Neuronal stem cell (in vitro differentiated cells): ENCODE measurements around the gene ZNF287.
"Not testable (repeated sequence)": the region's sequence is repeated elsewhere in the genome, so short reads cannot be mapped to it uniquely, and the experiment has no call there.

Source experiments
- DNase-seq: peaks from one replicate; pipeline ENCODE4 v3.0.0-alpha.2; 2013; ENCODE audit warnings: low spot score
- H2AFZ ChIP-seq: one replicate; pipeline ENCODE4 v1.6.1; 2013; ENCODE audit warnings: mild to moderate bottlenecking, low read length, inconsistent platforms
- H2AK5ac ChIP-seq: 2 replicates; pipeline ENCODE4 v1.6.1; 2013; ENCODE audit warnings: low read depth, mild to moderate bottlenecking, inconsistent platforms, low read length, moderate library complexity, mixed read lengths
- H2BK120ac ChIP-seq: 2 replicates; pipeline ENCODE4 v1.6.1; 2013; ENCODE audit warnings: low read depth, mild to moderate bottlenecking, inconsistent platforms, low read length, moderate library complexity, mixed read lengths
- H2BK12ac ChIP-seq: one replicate; pipeline ENCODE4 v1.6.1; 2013; ENCODE audit warnings: low read length, inconsistent platforms
- H2BK15ac ChIP-seq: 2 replicates; pipeline ENCODE4 v1.6.1; 2013; ENCODE audit warnings: mild to moderate bottlenecking, low read length, inconsistent platforms, mixed read lengths
- H2BK5ac ChIP-seq: one replicate; pipeline ENCODE4 v1.6.1; 2013; ENCODE audit warnings: inconsistent platforms, mild to moderate bottlenecking, low read length, moderate library complexity
- H3K14ac ChIP-seq: one replicate; pipeline ENCODE4 v1.6.1; 2013; ENCODE audit warnings: low read length, inconsistent platforms
- H3K18ac ChIP-seq: 2 replicates; pipeline ENCODE4 v1.6.1; 2013; ENCODE audit warnings: low read length, inconsistent platforms
- H3K23ac ChIP-seq: 2 replicates; pipeline ENCODE4 v1.6.1; 2013; ENCODE audit warnings: low read depth, mild to moderate bottlenecking, mixed read lengths, low read length, inconsistent platforms; ENCODE audit not compliant: poor library complexity
- H3K27ac ChIP-seq: replicated peaks from 3 replicates; pipeline ENCODE4 v1.5.1; 2013; ENCODE audit warnings: low read length, inconsistent platforms
- H3K27me3 ChIP-seq, 3 experiments: 2 replicates each; pipeline ENCODE4 v1.6.1; 2013; ENCODE audit warnings: low read length in 3 of 3, mild to moderate bottlenecking in 2 of 3, inconsistent platforms in 1 of 3, low read depth in 1 of 3, mixed read lengths in 1 of 3, moderate library complexity in 1 of 3; ENCODE audit not compliant: control insufficient read depth in 3 of 3, insufficient read depth in 3 of 3
- H3K36me3 ChIP-seq, 2 donors: replicated peaks in 1 of 2; 2 replicates each; pipeline ENCODE4 v1.6.1; 2013; ENCODE audit warnings: low read length in 2 of 2; ENCODE audit not compliant: control insufficient read depth in 2 of 2, insufficient read depth in 2 of 2
- H3K4ac ChIP-seq: 2 replicates; pipeline ENCODE4 v1.6.1; 2013; ENCODE audit warnings: inconsistent platforms, mild to moderate bottlenecking, low read length, moderate library complexity
- H3K4me1 ChIP-seq, 2 donors: 1 replicate in 1 of 2; 2 replicates in 1 of 2; pipeline ENCODE4 v1.6.1; 2013; ENCODE audit warnings: low read length in 2 of 2, low read depth in 1 of 2; ENCODE audit not compliant: control insufficient read depth in 2 of 2, insufficient read depth in 1 of 2
- H3K4me2 ChIP-seq: one replicate; pipeline ENCODE4 v1.6.1; 2013; ENCODE audit warnings: mild to moderate bottlenecking, low read length, inconsistent platforms; ENCODE audit not compliant: insufficient read depth, poor library complexity, severe bottlenecking
- H3K4me3 ChIP-seq, 2 donors: 2 replicates each; pipeline ENCODE4 v1.5.1; 2013; ENCODE audit warnings: low read length in 2 of 2, mild to moderate bottlenecking in 2 of 2, inconsistent platforms in 1 of 2, moderate library complexity in 1 of 2
- H3K79me1 ChIP-seq: one replicate; pipeline ENCODE4 v1.6.1; 2013; ENCODE audit warnings: low read depth, mild to moderate bottlenecking, inconsistent platforms, low read length, moderate library complexity
- H3K9ac ChIP-seq: one replicate; pipeline ENCODE4 v1.6.1; 2013; ENCODE audit warnings: mild to moderate bottlenecking, low read depth, low read length, inconsistent platforms; ENCODE audit not compliant: poor library complexity
- H3K9me3 ChIP-seq, 2 donors: replicated peaks in 1 of 2; 2 replicates each; pipeline versions ENCODE3 to v1.6.1; 2013; ENCODE audit warnings: low read length in 2 of 2, mild to moderate bottlenecking in 2 of 2, inconsistent platforms in 1 of 2, low read depth in 1 of 2, mixed read lengths in 1 of 2, moderate library complexity in 1 of 2; ENCODE audit not compliant: control insufficient read depth in 2 of 2, insufficient read depth in 1 of 2
- H4K8ac ChIP-seq: one replicate; pipeline ENCODE4 v1.6.1; 2013; ENCODE audit warnings: low read depth, mild to moderate bottlenecking, inconsistent platforms, low read length, moderate library complexity
- H4K91ac ChIP-seq: one replicate; pipeline ENCODE4 v1.6.1; 2013; ENCODE audit warnings: low read length, low read depth, mild to moderate bottlenecking, inconsistent platforms; ENCODE audit not compliant: poor library complexity
- WGBS, 2 donors: extraction: QIAGEN DNeasy Blood & Tissue Kit; methylation state at CpG; one replicate each; pipeline ENCODE4 v1.1.7; 2013; ENCODE audit warnings: missing lambda C conversion rate in 2 of 2, mixed read lengths in 1 of 2; ENCODE audit not compliant: insufficient read length in 2 of 2, insufficient replicate concordance in 1 of 2; ENCODE audit errors: extremely low coverage in 2 of 2; 5-methylcytosine and 5-hydroxymethylcytosine counted together

Gene ZNF287

GRCh38 chr17:16529906-16530305, 39.1 kb downstream of the ZNF287 start:
- H3K23ac ChIP-seq = no peak overlapping the region
- H3K36me3 ChIP-seq = no peaks in the 10 kb centered on the region
- H3K79me1 ChIP-seq = no peaks in the 10 kb centered on the region
- no peak overlapping the region for H3K14ac ChIP-seq
- peak overlapping the region; percentile 68 for H2AFZ ChIP-seq
- H3K9me3 ChIP-seq = peaks cover 0 to 4% of the 10 kb centered on the region in 2 donors
- no peak overlapping the region for H4K91ac ChIP-seq
- no CpG with 5 or more reads among the region's 4 CpGs for WGBS, 2 donors
- H3K4me1 ChIP-seq = peaks cover 1 to 2% of the 10 kb centered on the region in 2 donors
- H3K9ac ChIP-seq = no peak overlapping the region
- H3K27ac ChIP-seq = no peak overlapping the region
- no peak overlapping the region for H2BK12ac ChIP-seq
- no peak overlapping the region for H3K4me2 ChIP-seq
- H4K8ac ChIP-seq = no peak overlapping the region
- H2BK120ac ChIP-seq = no peak overlapping the region
- peaks cover 0 to 5% (median 0%) of the 10 kb centered on the region in 3 experiments for H3K27me3 ChIP-seq
- H2AK5ac ChIP-seq = no peak overlapping the region
- no peak for DNase-seq
- no peak overlapping the region for H3K4me3 ChIP-seq
- no peak overlapping the region for H2BK15ac ChIP-seq
- no peak overlapping the region for H2BK5ac ChIP-seq
- H3K4ac ChIP-seq = no peak overlapping the region
- H3K18ac ChIP-seq = no peak overlapping the region

GRCh38 chr17:16527298-16527697, 41.7 kb downstream of the ZNF287 start:
- Histone ChIP-seq H3K9me3 (peaks cover 0 to 4% of the 10 kb centered on the region in 2 donors), H3K9ac (no peak overlapping the region), H3K4me1 (peaks cover 0 to 2% of the 10 kb centered on the region in 2 donors), H3K4me3 (no peak overlapping the region), H3K4me2 (no peak overlapping the region), H4K91ac (no peak overlapping the region), H2BK5ac (no peak overlapping the region), H4K8ac (no peak overlapping the region), H3K18ac (no peak overlapping the region), H2BK120ac (no peak overlapping the region), H3K36me3 (no peaks in the 10 kb centered on the region), H3K27ac (no peak overlapping the region), H2BK12ac (no peak overlapping the region), H3K4ac (no peak overlapping the region), H3K27me3 (peaks cover 0 to 5% (median 0%) of the 10 kb centered on the region in 3 experiments), H2BK15ac (no peak overlapping the region), H2AK5ac (no peak overlapping the region), H3K23ac (no peak overlapping the region), H2AFZ (no peak overlapping the region), H3K14ac (no peak overlapping the region), H3K79me1 (no peaks in the 10 kb centered on the region)
- DNase-seq = no peak
- WGBS, 2 donors = no CpG with 5 or more reads among the region's 4 CpGs

DNA sequence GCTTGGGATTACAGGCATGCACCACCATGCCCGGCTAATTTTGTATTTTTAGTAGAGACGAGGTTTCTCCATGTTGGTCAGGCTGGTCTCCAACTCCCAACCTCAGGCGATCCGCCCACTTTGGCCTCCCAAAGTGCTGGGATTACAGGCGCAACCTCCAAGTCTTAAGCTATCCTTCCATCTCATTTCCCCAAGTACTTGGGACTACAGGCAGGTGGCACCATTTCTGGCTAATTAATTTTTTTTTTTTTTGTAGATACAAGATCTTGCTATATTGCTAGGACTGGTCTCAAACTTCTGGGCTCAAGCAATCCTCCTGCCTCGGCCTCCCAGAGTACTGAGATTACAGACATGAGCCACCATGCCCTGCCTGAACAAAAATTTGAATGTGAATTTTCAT, 43.4 kb downstream of the ZNF287 start:
- not testable (repeated sequence) for H3K36me3 ChIP-seq, H4K91ac ChIP-seq, H3K27me3 ChIP-seq, H2BK12ac ChIP-seq, DNase-seq, H3K14ac ChIP-seq, H3K27ac ChIP-seq, H3K9me3 ChIP-seq, H3K4me3 ChIP-seq, H2AK5ac ChIP-seq, H4K8ac ChIP-seq, H3K4me1 ChIP-seq, H2AFZ ChIP-seq, H2BK5ac ChIP-seq, H2BK120ac ChIP-seq, H3K4me2 ChIP-seq, H2BK15ac ChIP-seq, H3K4ac ChIP-seq, H3K79me1 ChIP-seq, H3K18ac ChIP-seq, H3K23ac ChIP-seq, H3K9ac ChIP-seq
- WGBS, 2 donors = no CpG with 5 or more reads among the region's 6 CpGs

DNA sequence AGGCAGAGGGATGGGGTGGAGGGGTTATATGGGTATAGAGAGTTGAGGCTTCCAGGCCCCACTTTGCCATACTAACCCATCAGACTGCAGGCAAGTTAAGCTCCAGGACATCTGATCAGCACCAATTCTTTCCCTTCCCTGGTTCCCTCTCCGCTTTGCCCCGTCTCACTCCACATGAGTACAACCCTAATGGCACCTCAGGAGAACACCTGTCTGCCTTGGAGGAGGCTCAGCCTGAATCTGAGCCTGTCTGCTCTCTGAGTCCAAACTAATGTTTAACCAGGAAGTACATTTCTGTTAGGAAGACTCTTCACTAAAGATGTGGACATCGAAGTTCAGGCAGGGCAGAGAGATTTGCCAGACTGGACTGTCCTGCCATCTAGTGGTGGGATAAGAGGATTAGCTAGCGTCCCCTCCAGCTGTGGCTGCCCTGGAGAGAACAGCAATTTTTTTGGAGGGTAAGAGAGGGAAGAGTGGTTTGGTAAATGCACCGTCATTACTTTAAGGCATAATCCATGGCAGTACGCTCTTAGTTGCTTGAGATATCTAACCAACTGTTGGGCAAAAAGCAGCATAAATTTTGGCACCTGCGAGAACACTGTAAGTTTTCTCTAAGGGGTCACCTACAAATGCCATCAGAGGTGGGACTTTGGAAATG, 47.8 kb downstream of the ZNF287 start:
- H2BK15ac ChIP-seq = no peak overlapping the region
- no peak overlapping the region for H3K27ac ChIP-seq
- peaks cover 3 to 6% of the 10 kb centered on the region in 2 donors for H3K4me1 ChIP-seq
- no peak overlapping the region for H2BK120ac ChIP-seq
- no peak overlapping the region for H4K91ac ChIP-seq
- no peak overlapping the region for H3K9ac ChIP-seq
- H3K4ac ChIP-seq = no peak overlapping the region
- H2BK12ac ChIP-seq = no peak overlapping the region
- no peaks in the 10 kb centered on the region for H3K36me3 ChIP-seq
- H4K8ac ChIP-seq = no peak overlapping the region
- H3K14ac ChIP-seq = no peak overlapping the region
- no peak overlapping the region for H3K4me2 ChIP-seq
- no peaks in the 10 kb centered on the region for H3K79me1 ChIP-seq
- WGBS, 2 donors = no CpG with 5 or more reads among the region's 7 CpGs
- H2BK5ac ChIP-seq = no peak overlapping the region
- peak overlapping the region; percentile 92 for H2AFZ ChIP-seq
- no peak overlapping the region for H3K4me3 ChIP-seq
- no peak overlapping the region for H3K23ac ChIP-seq
- no peak overlapping the region for H3K18ac ChIP-seq
- peak overlapping the region; percentile 5 for H2AK5ac ChIP-seq
- H3K27me3 ChIP-seq = no peaks in the 10 kb centered on the region
- H3K9me3 ChIP-seq = no peaks in the 10 kb centered on the region
- peak; percentile 71 for DNase-seq
